Measurements from ENCODE around the gene RTN4IP1.
A peak's percentile ranks its signal among the peaks of the same experiment; 100 is the strongest.
"Not testable (repeated sequence)": the region's sequence is repeated elsewhere in the genome, so short reads cannot be mapped to it uniquely, and the experiment has no call there.

RTN4IP1 gene

GRCh38 chr6:106626485-106626884, 2.8 kb downstream of the RTN4IP1 start:
- DNase-seq = no peak

GRCh38 chr6:106623039-106623438, 6.3 kb downstream of the RTN4IP1 start:
- DNase-seq = no peak

GRCh38 chr6:106622412-106622811, 6.9 kb downstream of the RTN4IP1 start:
- DNase-seq = no peak

- no peak for DNase-seq
These were observed 8.2 kb downstream of the RTN4IP1 start for GRCh38 chr6:106620931-106621672.

- DNase-seq = no peak
These were observed 10.1 kb downstream of the RTN4IP1 start for GRCh38 chr6:106619223-106619622.

GRCh38 chr6:106618324-106618723, 11.0 kb downstream of the RTN4IP1 start:
- DNase-seq = no peak

- no peak for DNase-seq
These were observed 11.4 kb downstream of the RTN4IP1 start for GRCh38 chr6:106617857-106618256.

GRCh38 chr6:106617302-106617701, 12.0 kb downstream of the RTN4IP1 start:
- DNase-seq = no peak

GRCh38 chr6:106614592-106615257, 14.6 kb downstream of the RTN4IP1 start:
- DNase-seq = no peak

- DNase-seq = no peak
These were observed 15.1 kb downstream of the RTN4IP1 start for GRCh38 chr6:106614166-106614565.

- no peak for DNase-seq
These were observed 15.7 kb downstream of the RTN4IP1 start for GRCh38 chr6:106613590-106613989.

GRCh38 chr6:106612671-106613416, 16.5 kb downstream of the RTN4IP1 start:
- DNase-seq = no peak

- DNase-seq = no peak
These were observed 18.3 kb downstream of the RTN4IP1 start for GRCh38 chr6:106611030-106611429.

- DNase-seq = peak; percentile 25
These were observed 19.6 kb downstream of the RTN4IP1 start for GRCh38 chr6:106609699-106610098.

- no peak for DNase-seq
These were observed 21.1 kb downstream of the RTN4IP1 start for GRCh38 chr6:106608080-106608668.

GRCh38 chr6:106600329-106600728, 29.0 kb downstream of the RTN4IP1 start:
- DNase-seq = no peak

GRCh38 chr6:106599440-106599839, 29.9 kb downstream of the RTN4IP1 start:
- DNase-seq = no peak

GRCh38 chr6:106591111-106591825, 38.0 kb downstream of the RTN4IP1 start:
- no peak for DNase-seq

- DNase-seq = not testable (repeated sequence)
These were observed 40.4 kb downstream of the RTN4IP1 start for GRCh38 chr6:106588937-106589336.

GRCh38 chr6:106586815-106587415, 42.4 kb downstream of the RTN4IP1 start:
- no peak for DNase-seq

GRCh38 chr6:106581468-106581867, 47.8 kb downstream of the RTN4IP1 start:
- no peak for DNase-seq

- no peak for DNase-seq
These were observed 50.0 kb downstream of the RTN4IP1 start for GRCh38 chr6:106579281-106579680.
